IPS-18a (cell line): Measurements from ENCODE around the gene CDK19.

Source experiments
- H3K27ac ChIP-seq: one replicate; pipeline ENCODE4 v1.5.1; 2013; ENCODE audit warnings: low read length
- H3K27me3 ChIP-seq: one replicate; pipeline ENCODE4 v1.6.1; 2013; ENCODE audit warnings: mild to moderate bottlenecking, low read length; ENCODE audit not compliant: control insufficient read depth, insufficient read depth
- H3K36me3 ChIP-seq: one replicate; pipeline ENCODE4 v1.6.1; 2013; ENCODE audit warnings: low read depth, low read length; ENCODE audit not compliant: control insufficient read depth
- H3K4me1 ChIP-seq: one replicate; pipeline ENCODE4 v1.6.1; 2013; ENCODE audit warnings: low read depth, low read length; ENCODE audit not compliant: control insufficient read depth
- H3K4me3 ChIP-seq: one replicate; pipeline ENCODE4 v1.5.1; 2013; ENCODE audit warnings: low read length
- H3K9ac ChIP-seq: one replicate; pipeline ENCODE4 v1.6.1; 2013; ENCODE audit warnings: mild to moderate bottlenecking, low read length, moderate library complexity
- H3K9me3 ChIP-seq: one replicate; pipeline ENCODE4 v1.6.1; 2013; ENCODE audit warnings: low read depth, low read length; ENCODE audit not compliant: control insufficient read depth

The CDK19 gene

GRCh38 chr6:110833831-110834230, 18.6 kb upstream of the CDK19 start:
- Histone ChIP-seq H3K27me3 (no peaks in the 10 kb centered on the region), H3K4me3 (no peak overlapping the region), H3K9ac (no peak overlapping the region), H3K9me3 (no peaks in the 10 kb centered on the region), H3K36me3 (no peaks in the 10 kb centered on the region), H3K27ac (no peak overlapping the region), H3K4me1 (no peaks in the 10 kb centered on the region)

DNA sequence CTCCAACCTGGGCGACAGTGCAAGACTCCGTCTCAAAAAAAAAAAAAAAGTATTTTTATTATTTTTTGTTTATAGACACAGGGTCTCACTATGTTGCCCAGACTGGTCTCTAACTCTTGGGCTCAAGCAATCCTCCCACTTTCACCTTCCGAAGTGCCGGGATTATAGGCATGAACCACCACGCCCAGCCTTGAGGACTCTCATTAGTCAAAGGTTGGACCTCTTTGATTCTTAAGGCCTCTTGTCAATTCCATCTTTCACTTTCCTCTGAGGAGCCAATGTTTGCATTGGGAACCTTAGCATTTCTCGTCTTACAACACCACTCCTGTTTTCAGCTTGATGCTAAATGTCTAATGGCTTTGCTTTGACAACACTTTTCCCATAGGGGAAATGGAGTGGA, 16.1 kb upstream of the CDK19 start:
- H3K9me3 ChIP-seq = no peaks in the 10 kb centered on the region
- no peak overlapping the region for H3K4me3 ChIP-seq
- no peaks in the 10 kb centered on the region for H3K27me3 ChIP-seq
- H3K9ac ChIP-seq = no peak overlapping the region
- H3K4me1 ChIP-seq = no peaks in the 10 kb centered on the region
- H3K36me3 ChIP-seq = no peaks in the 10 kb centered on the region
- H3K27ac ChIP-seq = no peak overlapping the region

- Histone ChIP-seq H3K27me3 (no peaks in the 10 kb centered on the region), H3K4me3 (no peak overlapping the region)
Observed at GRCh38 chr6:110828396-110828795, 13.1 kb upstream of the CDK19 start.

DNA sequence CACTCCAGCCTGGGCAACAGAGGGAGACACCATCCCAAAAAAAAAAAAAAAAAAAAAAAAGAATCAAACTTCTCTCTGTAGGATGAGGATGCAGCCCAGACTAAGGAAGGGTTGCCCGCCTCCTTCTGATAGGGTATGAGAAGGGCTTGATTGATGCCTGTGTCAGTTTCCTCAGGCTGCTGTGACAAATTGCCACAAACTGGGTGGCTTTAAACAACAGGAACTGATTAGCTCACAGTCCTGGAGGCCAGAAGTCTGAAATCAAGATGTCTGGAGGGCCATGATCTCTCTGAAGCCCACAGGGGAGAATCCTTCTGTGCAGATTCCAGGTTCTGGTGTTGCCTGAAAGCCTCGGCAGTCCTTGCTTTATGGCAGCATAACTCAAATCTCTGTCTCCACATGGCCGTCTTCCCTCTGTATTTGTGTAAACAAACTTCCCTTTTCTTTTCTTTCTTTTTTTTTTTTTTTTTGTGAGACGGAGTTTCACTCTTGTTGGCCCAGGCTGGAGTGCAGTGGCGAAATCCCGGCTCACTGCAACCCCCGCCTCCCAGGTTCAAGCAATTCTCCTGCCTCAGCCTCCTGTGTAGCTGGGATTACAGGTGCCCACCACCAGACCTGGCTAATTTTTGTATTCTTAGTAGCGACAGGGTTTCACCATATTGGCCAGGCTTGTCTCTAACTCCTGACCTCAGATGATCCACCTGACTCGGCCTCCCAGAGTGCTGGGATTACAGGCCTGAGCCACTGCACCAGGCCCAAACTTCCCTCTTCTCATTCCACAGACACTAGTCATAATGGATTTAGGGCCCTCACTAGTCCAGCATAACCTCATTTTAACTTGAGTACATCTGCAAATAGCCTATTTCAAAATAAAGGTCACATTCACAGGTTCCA, 11.2 kb upstream of the CDK19 start:
- no peaks in the 10 kb centered on the region for H3K9me3 ChIP-seq
- H3K27ac ChIP-seq = no peak overlapping the region
- H3K9ac ChIP-seq = no peak overlapping the region
- H3K27me3 ChIP-seq = no peaks in the 10 kb centered on the region
- no peaks in the 10 kb centered on the region for H3K36me3 ChIP-seq
- H3K4me1 ChIP-seq = no peaks in the 10 kb centered on the region
- no peak overlapping the region for H3K4me3 ChIP-seq

More at GRCh38 chr6:110828396-110828795, 13.1 kb upstream of the CDK19 start:
- Histone ChIP-seq H3K4me1 (no peaks in the 10 kb centered on the region), H3K9ac (no peak overlapping the region), H3K27ac (no peak overlapping the region), H3K9me3 (no peaks in the 10 kb centered on the region), H3K36me3 (no peaks in the 10 kb centered on the region)

- Histone ChIP-seq H3K27me3 (no peaks in the 10 kb centered on the region), H3K9me3 (no peaks in the 10 kb centered on the region), H3K4me3 (no peak overlapping the region), H3K4me1 (no peaks in the 10 kb centered on the region), H3K36me3 (no peaks in the 10 kb centered on the region), H3K9ac (no peak overlapping the region), H3K27ac (no peak overlapping the region)
Observed at GRCh38 chr6:110823146-110823545, 7.9 kb upstream of the CDK19 start.

- no peaks in the 10 kb centered on the region for H3K9me3 ChIP-seq
- H3K9ac ChIP-seq = no peak overlapping the region
- no peaks in the 10 kb centered on the region for H3K4me1 ChIP-seq
- no peak overlapping the region for H3K27ac ChIP-seq
- H3K36me3 ChIP-seq = no peaks in the 10 kb centered on the region
- no peak overlapping the region for H3K4me3 ChIP-seq
- no peaks in the 10 kb centered on the region for H3K27me3 ChIP-seq
Observed at GRCh38 chr6:110822249-110822648, 7.0 kb upstream of the CDK19 start.

GRCh38 chr6:110816677-110817076, 1.4 kb upstream of the CDK19 start:
- Histone ChIP-seq H3K36me3 (no peaks in the 10 kb centered on the region), H3K9ac (peak overlapping the region; percentile 92), H3K9me3 (no peaks in the 10 kb centered on the region), H3K4me3 (peak overlapping the region; percentile 90), H3K27ac (peak overlapping the region; percentile 94), H3K27me3 (no peaks in the 10 kb centered on the region), H3K4me1 (peaks cover 11% of the 10 kb centered on the region)

- Histone ChIP-seq H3K36me3 (no peaks in the 10 kb centered on the region), H3K4me3 (peak overlapping the region; percentile 90), H3K4me1 (peaks cover 11% of the 10 kb centered on the region), H3K27me3 (no peaks in the 10 kb centered on the region), H3K9me3 (no peaks in the 10 kb centered on the region), H3K27ac (peak overlapping the region; percentile 73), H3K9ac (peak overlapping the region; percentile 92)
Observed at GRCh38 chr6:110815015-110815410, 256 bp downstream of the CDK19 start.

- H3K36me3 ChIP-seq = no peaks in the 10 kb centered on the region
Observed at GRCh38 chr6:110814102-110815014, 911 bp downstream of the CDK19 start.

DNA sequence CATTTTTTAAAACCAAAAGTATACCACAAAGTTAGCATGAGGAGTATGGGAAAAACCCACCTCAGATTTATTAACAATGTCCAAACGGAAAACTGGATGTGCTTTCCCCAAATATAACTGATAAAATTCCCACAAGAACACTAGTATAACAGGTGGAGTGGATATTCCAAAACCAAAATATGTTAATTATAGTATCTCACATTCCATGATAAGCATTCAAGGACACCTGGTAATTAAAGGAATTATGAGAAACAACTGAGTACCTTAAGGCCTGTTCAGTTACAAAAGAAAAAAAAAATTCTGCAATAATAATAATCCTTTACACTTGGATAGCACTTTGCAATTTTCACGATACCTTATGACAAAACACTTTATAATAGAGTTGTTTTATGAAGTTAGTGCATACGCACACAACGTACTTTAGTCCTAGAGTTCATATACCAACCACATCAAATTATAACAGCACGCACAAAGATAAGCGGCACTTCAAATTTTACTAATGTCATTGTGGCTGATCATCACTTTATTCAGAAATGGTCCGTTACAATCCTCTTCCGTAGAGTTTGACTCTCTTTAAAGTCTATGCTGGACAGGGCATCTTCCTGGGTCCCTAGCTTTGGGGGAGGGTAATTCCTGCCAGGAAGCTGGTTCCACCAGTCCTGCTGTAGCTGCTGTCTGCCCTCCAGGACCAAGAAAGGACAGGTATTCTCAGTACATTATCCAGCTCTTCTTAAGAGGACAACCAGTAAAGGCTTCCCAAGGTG, 1.7 kb downstream of the CDK19 start:
- Histone ChIP-seq H3K27ac (no peak overlapping the region), H3K9me3 (no peaks in the 10 kb centered on the region), H3K27me3 (no peaks in the 10 kb centered on the region), H3K4me3 (peak overlapping the region; percentile 90), H3K4me1 (peaks cover 11% of the 10 kb centered on the region), H3K36me3 (no peaks in the 10 kb centered on the region), H3K9ac (peak overlapping the region; percentile 92)

More at GRCh38 chr6:110814102-110815014, 911 bp downstream of the CDK19 start:
- no peaks in the 10 kb centered on the region for H3K27me3 ChIP-seq
- H3K9me3 ChIP-seq = no peaks in the 10 kb centered on the region
- peak overlapping the region; percentile 92 for H3K9ac ChIP-seq
- H3K4me1 ChIP-seq = peaks cover 11% of the 10 kb centered on the region
- H3K27ac ChIP-seq = peak overlapping the region; percentile 73
- H3K4me3 ChIP-seq = peak overlapping the region; percentile 90

- H3K4me1 ChIP-seq = peaks cover 11% of the 10 kb centered on the region
- H3K4me3 ChIP-seq = no peak overlapping the region
- no peak overlapping the region for H3K27ac ChIP-seq
Observed at GRCh38 chr6:110812719-110813118, 2.5 kb downstream of the CDK19 start.

More at GRCh38 chr6:110812719-110813118, 2.5 kb downstream of the CDK19 start:
- H3K36me3 ChIP-seq = no peaks in the 10 kb centered on the region
- no peaks in the 10 kb centered on the region for H3K9me3 ChIP-seq
- no peak overlapping the region for H3K9ac ChIP-seq
- H3K27me3 ChIP-seq = no peaks in the 10 kb centered on the region
